Right cardiac atrium (tissue), 5 donors: Measurements from ENCODE around the gene HLA-B. TPM values are rescaled to one million over a fixed set of nuclear protein-coding genes. Genes with fewer than 3 reads are reported as not detected.
A peak's percentile ranks its signal among the peaks of the same experiment; 100 is the strongest.

Source experiments
- ATAC-seq, 2 donors: fragments of 200-7000 bp; cut with Tn5 transposase; one replicate each; pipeline versions ENCODE4 v1.8.0 to v1.9.1; 2020; ENCODE audit warnings: moderate library complexity in 2 of 2, mild to moderate bottlenecking in 1 of 2
- DNase-seq, 3 donors: peaks; one replicate each; pipeline ENCODE4 v3.0.0-alpha.2; 2020
- H3K27ac ChIP-seq: one replicate; pipeline ENCODE4 v1.5.1; 2013; ENCODE audit warnings: mild to moderate bottlenecking, low read length, control low read depth, moderate library complexity
- H3K27me3 ChIP-seq: one replicate; pipeline ENCODE4 v1.6.1; 2013; ENCODE audit not compliant: control insufficient read depth, insufficient read depth
- H3K4me1 ChIP-seq: one replicate; pipeline ENCODE4 v1.6.1; 2013; ENCODE audit warnings: low read length; ENCODE audit not compliant: control insufficient read depth, insufficient read depth
- H3K4me3 ChIP-seq: one replicate; pipeline ENCODE4 v1.5.1; 2013; ENCODE audit warnings: low read length, control low read depth
- H3K9me3 ChIP-seq: one replicate; pipeline ENCODE4 v1.6.1; 2013; ENCODE audit warnings: low read length; ENCODE audit not compliant: control insufficient read depth
- WGBS: extraction: QIAGEN DNeasy Blood & Tissue Kit; methylation state at CpG from one replicate; pipeline ENCODE4 v1.1.7; 2013; 5-methylcytosine and 5-hydroxymethylcytosine counted together
- intact Hi-C, 4 donors: fragments of 100-400 bp; cut with DNase I; formaldehyde crosslinking; loops; one replicate each; pipeline versions ENCODE4 v1.11.0 to v1.14.0; 2022 to 2023
- microRNA-seq, 2 donors: library from miRNA; unstranded; fragments of <30 nt; microRNA quantifications; one replicate each; pipeline ENCODE4 v1.2.0, GENCODE V29; 2020 to 2021
- polyA plus RNA-seq: library from polyadenylated mRNA; stranded (reverse); fragments of 200-250 nt; gene quantifications from one replicate; pipeline ENCODE4 v1.2.3, GENCODE V29; 2013
- total RNA-seq, 4 donors: library from RNA; stranded (reverse); fragmentation: NEBNext Ultra II Directional; extraction: Animal tissue kit (Norgen Biotek cat#: 25700); gene quantifications; one replicate each; pipeline ENCODE4 v1.2.1, GENCODE V29; 2021
- donor health status: healthy with polysubstance abuse.
- donor health status: DM: no; HTN: yes; CAD: no.
- donor health status: DM: no; HTN: no; CAD: no.
- donor health status: DM: no; HTN: yes; CAD: no; lungs with severe emphysema.
- donor health status: DM: yes; HTN: yes; CAD: no.

Gene HLA-B
- total and polyA plus RNA-seq, 5 donors: 283 to 475 (median 411) TPM

DNA sequence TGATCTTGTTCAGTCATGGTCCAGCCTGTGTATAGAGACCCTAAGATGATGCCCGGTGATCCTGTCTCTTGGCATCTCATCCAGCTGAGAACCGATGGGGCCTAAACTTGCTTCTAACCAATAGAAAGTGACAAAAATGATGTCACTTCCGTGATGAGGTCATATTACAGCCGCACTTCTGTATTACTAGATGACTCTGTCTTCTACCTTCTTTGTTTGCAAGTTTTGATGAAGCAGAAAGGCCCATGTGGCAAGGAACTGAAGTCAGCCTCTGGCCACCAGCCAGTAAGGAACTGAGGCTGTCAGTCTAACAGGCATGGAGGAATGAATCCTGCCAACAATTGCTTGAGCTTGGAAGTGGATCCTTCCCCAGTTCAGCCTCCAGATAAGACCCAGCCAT is 52.3 kb downstream of the HLA-B start:
- WGBS: 59% methylated on average over 4 of the region's 4 CpGs
- Histone ChIP-seq H3K4me1 (no peaks in the 10 kb centered on the region), H3K27me3 (no peaks in the 10 kb centered on the region), H3K4me3 (no peak overlapping the region), H3K27ac (no peak overlapping the region), H3K9me3 (no peaks in the 10 kb centered on the region)
- ATAC-seq (no peak), DNase-seq (peak in 2 of 3 donors; percentile 21 to 40)
- intact Hi-C loops: no loop called here

Small RNA genes within 50 kb of the gene (microRNA-seq; reads per million reads assigned to microRNA genes)
- 0 reads per million in 2 donors for gene MIR6891

Other genes starting within 250 kb of the HLA-B start
- not detected for gene C6orf15, start 244.6 kb downstream of the HLA-B start, total RNA-seq
- gene C6orf15, start 244.6 kb downstream of the HLA-B start, polyA plus RNA-seq: not detected
- 1 to 10 TPM; 1.4 to 4.5 (median 4.4) TPM for gene PSORS1C1, start 242.4 kb downstream of the HLA-B start, total RNA-seq
- gene PSORS1C1, start 242.4 kb downstream of the HLA-B start, polyA plus RNA-seq: 6.5 TPM
- under 1 TPM in 2 of 4 donors, not detected in 2; 0.14 to 0.17 TPM for gene CDSN, start 236.7 kb downstream of the HLA-B start, total RNA-seq
- gene CDSN, start 236.7 kb downstream of the HLA-B start, polyA plus RNA-seq: 0.11 TPM
- not detected for gene PSORS1C2, start 218.1 kb downstream of the HLA-B start, total RNA-seq
- not detected for gene PSORS1C2, start 218.1 kb downstream of the HLA-B start, polyA plus RNA-seq
- 10 to 100 TPM; 10.8 to 16.7 (median 12.9) TPM for gene CCHCR1, start 199.4 kb downstream of the HLA-B start, total RNA-seq
- gene CCHCR1, start 199.4 kb downstream of the HLA-B start, polyA plus RNA-seq: 9.6 TPM
- 1 to 10 TPM; 2.0 to 5.5 (median 3.7) TPM for gene TCF19, start 198.6 kb downstream of the HLA-B start, total RNA-seq
- 2.0 TPM for gene TCF19, start 198.6 kb downstream of the HLA-B start, polyA plus RNA-seq
- 1 to 10 TPM in 2 of 4 donors, under 1 TPM in 2; 0.34 to 1.2 (median 0.87) TPM for gene POU5F1, start 186.5 kb downstream of the HLA-B start, total RNA-seq
- gene POU5F1, start 186.5 kb downstream of the HLA-B start, polyA plus RNA-seq: 0.57 TPM
- gene HLA-C, start 85.1 kb downstream of the HLA-B start, total RNA-seq: 100 to 1,000 TPM; 183 to 425 (median 325) TPM
- 276 TPM for gene HLA-C, start 85.1 kb downstream of the HLA-B start, polyA plus RNA-seq
- 10 to 100 TPM; 10.1 to 13.6 (median 11.3) TPM for gene MICA, start 46.4 kb upstream of the HLA-B start, total RNA-seq
- 8.8 TPM for gene MICA, start 46.4 kb upstream of the HLA-B start, polyA plus RNA-seq
- gene MICB, start 141.0 kb upstream of the HLA-B start, total RNA-seq: 1 to 10 TPM; 1.6 to 1.8 (median 1.6) TPM
- 1.2 TPM for gene MICB, start 141.0 kb upstream of the HLA-B start, polyA plus RNA-seq
- not detected for gene MCCD1, start 171.8 kb upstream of the HLA-B start, total RNA-seq
- not detected for gene MCCD1, start 171.8 kb upstream of the HLA-B start, polyA plus RNA-seq
- 100 to 1,000 TPM; 196 to 235 (median 212) TPM for gene DDX39B, start 184.8 kb upstream of the HLA-B start, total RNA-seq
- 145 TPM for gene DDX39B, start 184.8 kb upstream of the HLA-B start, polyA plus RNA-seq
- 1 to 10 TPM; 1.7 to 3.8 (median 2.6) TPM for gene ATP6V1G2, start 189.4 kb upstream of the HLA-B start, total RNA-seq
- 2.8 TPM for gene ATP6V1G2, start 189.4 kb upstream of the HLA-B start, polyA plus RNA-seq
- 10 to 100 TPM; 12.2 to 19.3 (median 14.6) TPM for gene NFKBIL1, start 190.4 kb upstream of the HLA-B start, total RNA-seq
- 16.7 TPM for gene NFKBIL1, start 190.4 kb upstream of the HLA-B start, polyA plus RNA-seq
- gene LTA, start 215.1 kb upstream of the HLA-B start, total RNA-seq: not detected
- gene LTA, start 215.1 kb upstream of the HLA-B start, polyA plus RNA-seq: 0.07 TPM
- gene TNF, start 218.4 kb upstream of the HLA-B start, total RNA-seq: under 1 TPM; 0.42 to 0.71 (median 0.53) TPM
- 0.23 TPM for gene TNF, start 218.4 kb upstream of the HLA-B start, polyA plus RNA-seq
- gene LTB, start 225.2 kb upstream of the HLA-B start, total RNA-seq: 1 to 10 TPM in 1 of 4 donors, under 1 TPM in 2, not detected in 1; 0.59 to 1.5 (median 0.60) TPM
- 0.61 TPM for gene LTB, start 225.2 kb upstream of the HLA-B start, polyA plus RNA-seq
- 10 to 100 TPM; 10.2 to 16.6 (median 12.4) TPM for gene LST1, start 229.1 kb upstream of the HLA-B start, total RNA-seq
- gene LST1, start 229.1 kb upstream of the HLA-B start, polyA plus RNA-seq: 7.8 TPM
- gene NCR3, start 235.8 kb upstream of the HLA-B start, total RNA-seq: under 1 TPM in 2 of 4 donors, not detected in 2; 0.26 to 0.31 TPM
- 0.11 TPM for gene NCR3, start 235.8 kb upstream of the HLA-B start, polyA plus RNA-seq